IMR-90 (cell line): ENCODE measurements around the gene TECPR2. TPM values are rescaled to one million over a fixed set of nuclear protein-coding genes. Genes with fewer than 3 reads are reported as not detected.

ENCODE experiments used
- ATAC-seq: fragments of 200-7000 bp; cut with Tn5 transposase; 2 replicates; pipeline ENCODE4 v1.9.1; 2020; ENCODE audit warnings: low read depth, mild to moderate bottlenecking, moderate library complexity
- BruUV-seq: library from RNA; stranded (reverse); fragments of 400-500 nt; replicated peaks from 2 replicates; lab custom pipeline; 2021; lab: Mats Ljungman, UMichigan
- CTCF ChIA-PET: fragments of 300-600 bp; formaldehyde crosslinking; extraction: SDS; loops from one replicate; lab custom pipeline; 2021; ENCODE audit warnings: antibody characterized with exemption; lab: Yijun Ruan, JAX
- POLR2A ChIA-PET: fragments of 300-600 bp; sonication (Branson Sonifier 250); formaldehyde crosslinking; loops from one replicate; lab custom pipeline; 2022; ENCODE audit warnings: antibody characterized with exemption; ENCODE audit not compliant: unreplicated experiment; lab: Charles Lee
- DNase-seq: peaks from one replicate; pipeline ENCODE4 v3.0.0; 2013
- H2AFZ ChIP-seq: replicated peaks from 2 replicates; pipeline ENCODE3; 2013; ENCODE audit warnings: low read length, mild to moderate bottlenecking; ENCODE audit not compliant: poor library complexity
- H2AK5ac ChIP-seq: 2 replicates; pipeline ENCODE4 v1.6.1; 2013; ENCODE audit warnings: low read depth, low read length, inconsistent platforms
- H2AK9ac ChIP-seq: replicated peaks from 2 replicates; pipeline ENCODE3; 2013; ENCODE audit warnings: mild to moderate bottlenecking, low read depth, low read length, moderate library complexity; ENCODE audit not compliant: poor library complexity
- H2BK120ac ChIP-seq: 2 replicates; pipeline ENCODE4 v1.6.1; 2013; ENCODE audit warnings: low read depth, low read length, inconsistent platforms
- H2BK15ac ChIP-seq: 3 replicates; pipeline ENCODE4 v1.6.1; 2013; ENCODE audit warnings: low read depth, low read length, inconsistent platforms
- H2BK20ac ChIP-seq: 2 replicates; pipeline ENCODE4 v1.6.1; 2013; ENCODE audit warnings: low read depth, mild to moderate bottlenecking, inconsistent platforms, low read length, moderate library complexity
- H2BK5ac ChIP-seq: 2 replicates; pipeline ENCODE4 v1.6.1; 2013; ENCODE audit warnings: mild to moderate bottlenecking, low read depth, low read length, inconsistent platforms; ENCODE audit not compliant: poor library complexity, severe bottlenecking
- H3K14ac ChIP-seq: replicated peaks from 2 replicates; pipeline ENCODE4 v1.6.1; 2013; ENCODE audit warnings: low read depth, low read length, inconsistent platforms
- H3K18ac ChIP-seq: 2 replicates; pipeline ENCODE4 v1.6.1; 2013; ENCODE audit warnings: low read depth, low read length, control low read depth
- H3K23ac ChIP-seq: 2 replicates; pipeline ENCODE4 v1.6.1; 2013; ENCODE audit warnings: low read depth, low read length, inconsistent platforms
- H3K27ac ChIP-seq: 2 replicates; pipeline ENCODE4 v1.5.1; 2013; ENCODE audit warnings: mild to moderate bottlenecking, control low read depth, low read length; ENCODE audit not compliant: insufficient read depth
- H3K27me3 ChIP-seq: 2 replicates; pipeline ENCODE4 v1.6.1; 2013; ENCODE audit warnings: low read length; ENCODE audit not compliant: control insufficient read depth, insufficient read depth
- H3K36me3 ChIP-seq: 2 replicates; pipeline ENCODE4 v1.6.1; 2013; ENCODE audit warnings: low read length, mixed read lengths; ENCODE audit not compliant: control insufficient read depth, insufficient read depth
- H3K4ac ChIP-seq: 2 replicates; pipeline ENCODE4 v1.6.1; 2013; ENCODE audit warnings: low read depth, low read length, inconsistent platforms
- H3K4me1 ChIP-seq: 2 replicates; pipeline ENCODE4 v1.6.1; 2013; ENCODE audit warnings: low read length, mixed read lengths; ENCODE audit not compliant: control insufficient read depth, insufficient read depth
- H3K4me2 ChIP-seq: 2 replicates; pipeline ENCODE4 v1.6.1; 2013; ENCODE audit warnings: low read depth, mild to moderate bottlenecking, control low read depth, low read length, moderate library complexity
- H3K4me3 ChIP-seq: 2 replicates; pipeline ENCODE4 v1.5.1; 2013; ENCODE audit warnings: low read depth, mild to moderate bottlenecking, control low read depth, low read length, moderate library complexity; ENCODE audit not compliant: insufficient read depth
- H3K56ac ChIP-seq: 2 replicates; pipeline ENCODE4 v1.6.1; 2013; ENCODE audit warnings: low read length, inconsistent platforms; ENCODE audit not compliant: insufficient read depth; ENCODE audit errors: extremely low read depth
- H3K79me1 ChIP-seq, 2 experiments: 2 replicates each; pipeline ENCODE4 v1.6.1; 2013; ENCODE audit warnings: low read length in 2 of 2, inconsistent platforms in 1 of 2, low read depth in 1 of 2
- H3K9ac ChIP-seq: 2 replicates; pipeline ENCODE4 v1.6.1; 2013; ENCODE audit warnings: low read depth, low read length, control low read depth
- H3K9me1 ChIP-seq: 2 replicates; pipeline ENCODE4 v1.6.1; 2013; ENCODE audit warnings: low read length, inconsistent platforms; ENCODE audit not compliant: insufficient read depth
- H3K9me3 ChIP-seq: 2 replicates; pipeline ENCODE4 v1.6.1; 2013; ENCODE audit warnings: low read length; ENCODE audit not compliant: control insufficient read depth, insufficient read depth
- H4K20me1 ChIP-seq: 2 replicates; pipeline ENCODE4 v1.6.1; 2013; ENCODE audit warnings: low read length, inconsistent platforms; ENCODE audit not compliant: insufficient read depth
- H4K5ac ChIP-seq: 2 replicates; pipeline ENCODE4 v1.6.1; 2013; ENCODE audit warnings: mild to moderate bottlenecking, low read depth, low read length, control low read depth
- H4K8ac ChIP-seq, 2 experiments: 2 replicates each; pipeline ENCODE4 v1.6.1; 2013; ENCODE audit warnings: low read depth in 2 of 2, low read length in 2 of 2, control low read depth in 1 of 2, inconsistent platforms in 1 of 2
- H4K91ac ChIP-seq: 2 replicates; pipeline ENCODE4 v1.6.1; 2013; ENCODE audit warnings: low read depth, low read length, inconsistent platforms; ENCODE audit not compliant: insufficient read depth
- FOS ChIP-seq: fragments of 150-350 bp; IDR thresholded peaks from 2 replicates; pipeline ENCODE4 v1.6.1; 2016; ENCODE audit warnings: low read depth, low read length
- WGBS, 2 experiments: methylation state at CpG; one replicate each; pipeline versions ENCODE4 v1.1.5 to v1.1.7; 2013; ENCODE audit warnings: missing lambda C conversion rate in 2 of 2; ENCODE audit not compliant: insufficient read length in 1 of 2; ENCODE audit errors: extremely low coverage in 2 of 2; 5-methylcytosine and 5-hydroxymethylcytosine counted together
- dilution Hi-C: fragments of 300-500 bp; cut with HindIII; formaldehyde crosslinking; loops from one replicate; pipeline ENCODE4 v1.14.3; 2018; ENCODE audit warnings: low sequenced_read_pairs; ENCODE audit not compliant: unreplicated experiment
- in situ Hi-C: fragments of 300-500 bp; cut with MboI; formaldehyde crosslinking; loops from 3 replicates; pipeline ENCODE4 v1.14.3; 2019; ENCODE audit warnings: low sequenced_read_pairs, inconsistent platforms, mixed read lengths
- intact Hi-C: fragments of 100-400 bp; cut with micrococcal nuclease; formaldehyde crosslinking; loops from 2 replicates; pipeline ENCODE4 v1.10.0; 2022
- polyA plus RNA-seq, 3 experiments: library from polyadenylated mRNA; depleted of rRNA; stranded (reverse); fragments of >200 nt; gene quantifications; 2 replicates each; pipeline ENCODE4 v1.2.3, GENCODE V29; 2012; ENCODE audit warnings: low replicate concordance in 1 of 3
- total RNA-seq: library from RNA; depleted of rRNA; stranded (reverse); fragments of >200 nt; gene quantifications from 2 replicates; pipeline ENCODE4 v1.2.3, GENCODE V29; 2012
- TF ChIP-seq, protein P1 (sequence below): conservative IDR thresholded peaks from 2 replicates; pipeline ENCODE4 v1.5.1; 2012; ENCODE audit warnings: mild to moderate bottlenecking, low read depth, low read length, improper control_type of control experiment

Gene TECPR2
- total and polyA plus RNA-seq, 2 of the 4 experiments (the other 2 are of a cell fraction): 9.5 to 11.7 TPM

DNA sequence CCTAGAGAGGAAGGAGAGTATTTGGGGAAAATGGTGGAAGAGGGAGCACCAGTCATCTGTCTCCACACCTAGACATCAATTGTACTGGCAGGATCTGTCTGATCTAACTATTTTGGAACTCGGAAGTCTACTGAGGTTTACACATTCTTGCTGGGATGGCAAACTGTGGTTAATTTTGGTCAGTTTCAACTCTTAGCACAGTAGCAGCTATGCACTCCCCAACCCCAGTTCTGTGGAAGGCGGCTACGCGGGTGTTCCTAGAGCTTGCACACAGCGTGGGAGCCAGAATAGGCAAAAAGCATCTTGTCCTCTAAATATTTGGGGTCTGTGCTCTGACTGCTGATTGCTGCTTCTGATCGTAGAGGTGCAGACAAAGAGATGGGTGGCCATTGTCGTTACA, 33.8 kb downstream of the TECPR2 start:
- H3K14ac ChIP-seq: no peak overlapping the region
- H3K18ac ChIP-seq: no peak overlapping the region
- ChIA-PET CTCF (no interaction called here), POLR2A (no interaction called here)
- H3K79me1 ChIP-seq: peaks cover 6 to 15% of the 10 kb centered on the region in 2 experiments; a peak in 3 of 4 replicates
- no peak overlapping the region for H3K4ac ChIP-seq
- no peak overlapping the region for H2AFZ ChIP-seq
- H2BK20ac ChIP-seq: no peak overlapping the region
- dilution Hi-C loops (no loop called here), intact Hi-C loops (no loop called here), in situ Hi-C loops (no loop called here)
- H3K27me3 ChIP-seq: no peaks in the 10 kb centered on the region
- H3K23ac ChIP-seq: no peak overlapping the region
- no peak overlapping the region for H2AK5ac ChIP-seq
- H3K36me3 ChIP-seq: peaks cover 6% of the 10 kb centered on the region
- H2BK5ac ChIP-seq: no peak overlapping the region
- H4K5ac ChIP-seq: no peak overlapping the region
- H3K9ac ChIP-seq: no peak overlapping the region
- H3K4me1 ChIP-seq: peaks cover 4% of the 10 kb centered on the region
- no peak overlapping the region for H2BK15ac ChIP-seq
- no peaks in the 10 kb centered on the region for H4K20me1 ChIP-seq
- H3K4me2 ChIP-seq: no peak overlapping the region
- H4K8ac ChIP-seq: no peak overlapping the region
- H3K4me3 ChIP-seq: no peak overlapping the region
- TF ChIP-seq FOS: no peak
- TF ChIP-seq, protein P1, sequence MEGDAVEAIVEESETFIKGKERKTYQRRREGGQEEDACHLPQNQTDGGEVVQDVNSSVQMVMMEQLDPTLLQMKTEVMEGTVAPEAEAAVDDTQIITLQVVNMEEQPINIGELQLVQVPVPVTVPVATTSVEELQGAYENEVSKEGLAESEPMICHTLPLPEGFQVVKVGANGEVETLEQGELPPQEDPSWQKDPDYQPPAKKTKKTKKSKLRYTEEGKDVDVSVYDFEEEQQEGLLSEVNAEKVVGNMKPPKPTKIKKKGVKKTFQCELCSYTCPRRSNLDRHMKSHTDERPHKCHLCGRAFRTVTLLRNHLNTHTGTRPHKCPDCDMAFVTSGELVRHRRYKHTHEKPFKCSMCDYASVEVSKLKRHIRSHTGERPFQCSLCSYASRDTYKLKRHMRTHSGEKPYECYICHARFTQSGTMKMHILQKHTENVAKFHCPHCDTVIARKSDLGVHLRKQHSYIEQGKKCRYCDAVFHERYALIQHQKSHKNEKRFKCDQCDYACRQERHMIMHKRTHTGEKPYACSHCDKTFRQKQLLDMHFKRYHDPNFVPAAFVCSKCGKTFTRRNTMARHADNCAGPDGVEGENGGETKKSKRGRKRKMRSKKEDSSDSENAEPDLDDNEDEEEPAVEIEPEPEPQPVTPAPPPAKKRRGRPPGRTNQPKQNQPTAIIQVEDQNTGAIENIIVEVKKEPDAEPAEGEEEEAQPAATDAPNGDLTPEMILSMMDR: no peak
- H3K56ac ChIP-seq: no peak overlapping the region
- H3K9me3 ChIP-seq: peaks cover 9% of the 10 kb centered on the region
- ATAC-seq (no peak), DNase-seq (no peak)
- H4K91ac ChIP-seq: no peak overlapping the region
- 0 out of 2 replicates have a peak, but pooled peaks cover 3% of the 10 kb centered on the region for H3K9me1 ChIP-seq
- H2AK9ac ChIP-seq: no peak overlapping the region
- H2BK120ac ChIP-seq: no peak overlapping the region
- no peak overlapping the region for H3K27ac ChIP-seq
- WGBS, 2 experiments: 100% methylated on average over 1 of the region's 7 CpGs; no CpG with 5 or more reads in 1 of the 2 experiments
- no TSS peak for BruUV-seq
